Keratinocyte (primary cell): Measurements from ENCODE around the gene AK8. TPM values are rescaled to one million over a fixed set of nuclear protein-coding genes. Genes with fewer than 3 reads are reported as not detected.

ENCODE experiments used
- DNase-seq: peaks from one replicate; pipeline ENCODE4 v3.0.0-alpha.2; 2011; ENCODE audit warnings: low read depth, missing footprints, low spot score
- FAIRE-seq: peaks from 2 replicates; lab custom pipeline; 2011; peaks lifted over from hg19 to GRCh38; lab: Jason Lieb, UNC
- H2AFZ ChIP-seq: 2 replicates; pipeline ENCODE4 v1.6.0; 2012; ENCODE audit warnings: low read length, control low read depth, inconsistent platforms; ENCODE audit not compliant: control insufficient read depth
- H3K27ac ChIP-seq: 2 replicates; pipeline ENCODE4 v1.5.1; 2011; ENCODE audit warnings: low read length; ENCODE audit not compliant: control insufficient read depth, insufficient read depth
- H3K27me3 ChIP-seq: 3 replicates; pipeline ENCODE4 v1.6.0; 2011; ENCODE audit warnings: low read length; ENCODE audit not compliant: control insufficient read depth, insufficient read depth; ENCODE audit errors: extremely low read depth
- H3K36me3 ChIP-seq, 2 experiments: 2 replicates in 1 of 2; 3 replicates in 1 of 2; pipeline ENCODE4 v1.5.1; 2011; ENCODE audit warnings: low read length in 2 of 2, mild to moderate bottlenecking in 1 of 2; ENCODE audit not compliant: control insufficient read depth in 2 of 2, insufficient read depth in 2 of 2; ENCODE audit errors: extremely low read depth in 1 of 2
- H3K4me1 ChIP-seq: 3 replicates; pipeline ENCODE4 v1.5.1; 2011; ENCODE audit warnings: low read length; ENCODE audit not compliant: control insufficient read depth, insufficient read depth; ENCODE audit errors: extremely low read depth
- H3K4me2 ChIP-seq: 3 replicates; pipeline ENCODE4 v1.6.0; 2011; ENCODE audit warnings: low read depth, low read length; ENCODE audit not compliant: control insufficient read depth, insufficient read depth; ENCODE audit errors: extremely low read depth
- H3K4me3 ChIP-seq, 3 experiments: fragments of 200-600 bp in 1 of 3; sonication (generic) in 1 of 3; 2 replicates in 2 of 3; 3 replicates in 1 of 3; pipeline ENCODE4 v1.5.1; 2011 to 2016; ENCODE audit warnings: low read length in 3 of 3, mild to moderate bottlenecking in 3 of 3, control low read depth in 2 of 3, inconsistent platforms in 1 of 3, low read depth in 1 of 3, mixed read lengths in 1 of 3, mixed run types in 1 of 3, moderate library complexity in 1 of 3; ENCODE audit not compliant: control insufficient read depth in 2 of 3, insufficient read depth in 2 of 3; ENCODE audit errors: extremely low read depth in 1 of 3
- H3K79me2 ChIP-seq: 2 replicates; pipeline ENCODE4 v1.6.0; 2012; ENCODE audit warnings: low read length; ENCODE audit not compliant: control insufficient read depth, insufficient read depth
- H3K9ac ChIP-seq: 3 replicates; pipeline ENCODE4 v1.6.0; 2011; ENCODE audit warnings: low read length; ENCODE audit not compliant: control insufficient read depth, insufficient read depth; ENCODE audit errors: extremely low read depth
- H3K9me1 ChIP-seq: 3 replicates; pipeline ENCODE4 v1.6.0; 2011; ENCODE audit warnings: low read length; ENCODE audit not compliant: control insufficient read depth, insufficient read depth; ENCODE audit errors: extremely low read depth
- H3K9me3 ChIP-seq: 2 replicates; pipeline ENCODE4 v1.5.1; 2012; ENCODE audit warnings: low read depth, low read length; ENCODE audit not compliant: control insufficient read depth
- H4K20me1 ChIP-seq: 3 replicates; pipeline ENCODE4 v1.6.0; 2011; ENCODE audit warnings: low read length; ENCODE audit not compliant: control insufficient read depth, insufficient read depth; ENCODE audit errors: extremely low read depth
- EZH2 ChIP-seq: IDR thresholded peaks from one replicate; pipeline ENCODE4 v1.6.1; 2012; ENCODE audit warnings: inconsistent platforms, mild to moderate bottlenecking, low read length, moderate library complexity
- dilution Hi-C: fragments of 300-500 bp; cut with MboI; formaldehyde crosslinking; loops from one replicate; pipeline ENCODE4 v1.7.0; 2020; ENCODE audit warnings: low sequenced_read_pairs; ENCODE audit not compliant: extremely low pct_ligation_motif_present
- polyA plus RNA-seq, 5 experiments: library from polyadenylated mRNA; depleted of rRNA in 3 of 5; stranded (reverse) in 3 of 5; stranded (forward) in 1 of 5; unstranded in 1 of 5; fragments of >200 nt; gene quantifications; 1 replicate in 1 of 5; 2 replicates in 3 of 5; 3 replicates in 1 of 5; pipeline versions ENCODE4 v1.2.1 to v1.2.3, GENCODE V29; 2011 to 2012; ENCODE audit warnings: missing spikeins in 2 of 5, low read depth in 1 of 5, low replicate concordance in 1 of 5
- TF ChIP-seq, protein P1 (sequence below), 3 experiments: IDR thresholded peaks in 1 of 3; conservative IDR thresholded peaks in 1 of 3; optimal IDR thresholded peaks in 1 of 3; 2 replicates in 2 of 3; 3 replicates in 1 of 3; pipeline versions ENCODE3 to v1.5.1; 2011; ENCODE audit warnings: low read length in 3 of 3, mild to moderate bottlenecking in 3 of 3, moderate library complexity in 2 of 3, control low read depth in 1 of 3, inconsistent platforms in 1 of 3; ENCODE audit not compliant: insufficient read depth in 2 of 3; ENCODE audit errors: extremely low read depth in 1 of 3

AK8 gene
- polyA plus RNA-seq, 1 donor (not counting 4 experiments of a cell fraction or from before 2014, with no cell fraction given): 0.24 TPM

GRCh38 chr9:132793606-132794580 is 84.2 kb downstream of the AK8 start:
- Histone ChIP-seq H3K4me3 (no peak overlapping the region), H3K4me1 (peaks cover 13% of the 10 kb centered on the region), H3K36me3 (no peaks in the 10 kb centered on the region), H3K9ac (no peak overlapping the region), H3K27ac (no peak overlapping the region), H3K4me2 (peak overlapping the region; percentile 35), H2AFZ (no peak overlapping the region), H3K9me1 (no peaks in the 10 kb centered on the region), H4K20me1 (no peaks in the 10 kb centered on the region), H3K9me3 (no peaks in the 10 kb centered on the region), H3K79me2 (no peaks in the 10 kb centered on the region), H3K27me3 (peaks cover 15% of the 10 kb centered on the region)
- no peak for TF ChIP-seq EZH2
- TF ChIP-seq, protein P1, sequence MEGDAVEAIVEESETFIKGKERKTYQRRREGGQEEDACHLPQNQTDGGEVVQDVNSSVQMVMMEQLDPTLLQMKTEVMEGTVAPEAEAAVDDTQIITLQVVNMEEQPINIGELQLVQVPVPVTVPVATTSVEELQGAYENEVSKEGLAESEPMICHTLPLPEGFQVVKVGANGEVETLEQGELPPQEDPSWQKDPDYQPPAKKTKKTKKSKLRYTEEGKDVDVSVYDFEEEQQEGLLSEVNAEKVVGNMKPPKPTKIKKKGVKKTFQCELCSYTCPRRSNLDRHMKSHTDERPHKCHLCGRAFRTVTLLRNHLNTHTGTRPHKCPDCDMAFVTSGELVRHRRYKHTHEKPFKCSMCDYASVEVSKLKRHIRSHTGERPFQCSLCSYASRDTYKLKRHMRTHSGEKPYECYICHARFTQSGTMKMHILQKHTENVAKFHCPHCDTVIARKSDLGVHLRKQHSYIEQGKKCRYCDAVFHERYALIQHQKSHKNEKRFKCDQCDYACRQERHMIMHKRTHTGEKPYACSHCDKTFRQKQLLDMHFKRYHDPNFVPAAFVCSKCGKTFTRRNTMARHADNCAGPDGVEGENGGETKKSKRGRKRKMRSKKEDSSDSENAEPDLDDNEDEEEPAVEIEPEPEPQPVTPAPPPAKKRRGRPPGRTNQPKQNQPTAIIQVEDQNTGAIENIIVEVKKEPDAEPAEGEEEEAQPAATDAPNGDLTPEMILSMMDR (optimal IDR thresholded peaks at IDR 0.05 in 1 of 3, IDR thresholded peaks at IDR 0.05 in 1 of 3, conservative IDR thresholded peaks at IDR 0.05 in 1 of 3; ENCODE audit: extremely low read depth in 1 of 3, insufficient read depth in 2 of 3, low read length in 3 of 3): no peak
- FAIRE-seq (no peak), DNase-seq (no peak)
- dilution Hi-C loops: no loop called here

DNA sequence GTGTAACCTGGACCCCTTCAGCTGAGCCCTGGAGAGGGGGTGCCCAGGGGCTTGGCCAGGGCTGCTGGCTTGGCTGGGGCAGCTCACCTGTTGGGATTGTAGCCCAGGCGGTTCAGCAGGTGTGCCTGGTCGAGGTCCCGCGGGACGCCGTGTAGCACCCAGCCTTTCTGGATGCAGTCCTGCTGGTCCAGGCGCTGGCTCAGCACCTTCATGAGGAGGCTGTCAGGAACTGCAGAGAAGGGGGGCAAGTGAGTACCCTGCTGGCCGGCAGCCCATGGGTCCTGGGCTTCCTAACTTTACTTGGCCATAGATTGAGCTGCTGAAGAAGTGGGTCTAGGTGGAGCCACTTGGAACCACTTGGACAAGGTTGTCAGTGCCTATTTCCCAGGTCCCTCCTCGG is 85.5 kb downstream of the AK8 start:
- Histone ChIP-seq H2AFZ (no peak overlapping the region), H3K36me3 (no peaks in the 10 kb centered on the region), H4K20me1 (no peaks in the 10 kb centered on the region), H3K9ac (no peak overlapping the region), H3K79me2 (no peaks in the 10 kb centered on the region), H3K9me1 (no peaks in the 10 kb centered on the region), H3K4me3 (no peak overlapping the region), H3K27ac (no peak overlapping the region), H3K4me1 (peaks cover 13% of the 10 kb centered on the region), H3K4me2 (no peak overlapping the region), H3K9me3 (no peaks in the 10 kb centered on the region), H3K27me3 (peaks cover 8% of the 10 kb centered on the region)
- FAIRE-seq: no peak
- DNase-seq: no peak
- TF ChIP-seq, protein P1 (optimal IDR thresholded peaks at IDR 0.05 in 1 of 3, IDR thresholded peaks at IDR 0.05 in 1 of 3, conservative IDR thresholded peaks at IDR 0.05 in 1 of 3; ENCODE audit: extremely low read depth in 1 of 3, insufficient read depth in 2 of 3, low read length in 3 of 3): no peak
- no peak for TF ChIP-seq EZH2
- dilution Hi-C loops: no loop called here
